Dermis microvascular lymphatic vessel endothelial cell (primary cell): ENCODE data around the gene PLCB1. TPM values are rescaled to one million over a fixed set of nuclear protein-coding genes. Genes with fewer than 3 reads are reported as not detected.
A peak's percentile ranks its signal among the peaks of the same experiment; 100 is the strongest.
"Not testable (repeated sequence)": the region's sequence is repeated elsewhere in the genome, so short reads cannot be mapped to it uniquely, and the experiment has no call there.

Experiments
- DNase-seq, 2 donors: peaks; one replicate each; pipeline versions ENCODE4 v3.0.0 to v3.0.0-alpha.2; 2010; ENCODE audit warnings: low read depth in 2 of 2
- total RNA-seq: library from RNA; depleted of rRNA; stranded (reverse); fragments of >200 nt; gene quantifications from 2 replicates; pipeline ENCODE4 v1.2.1, GENCODE V29; 2014

PLCB1 gene
- total RNA-seq, 1 donor from 2014 or later = 13.1 TPM

DNA sequence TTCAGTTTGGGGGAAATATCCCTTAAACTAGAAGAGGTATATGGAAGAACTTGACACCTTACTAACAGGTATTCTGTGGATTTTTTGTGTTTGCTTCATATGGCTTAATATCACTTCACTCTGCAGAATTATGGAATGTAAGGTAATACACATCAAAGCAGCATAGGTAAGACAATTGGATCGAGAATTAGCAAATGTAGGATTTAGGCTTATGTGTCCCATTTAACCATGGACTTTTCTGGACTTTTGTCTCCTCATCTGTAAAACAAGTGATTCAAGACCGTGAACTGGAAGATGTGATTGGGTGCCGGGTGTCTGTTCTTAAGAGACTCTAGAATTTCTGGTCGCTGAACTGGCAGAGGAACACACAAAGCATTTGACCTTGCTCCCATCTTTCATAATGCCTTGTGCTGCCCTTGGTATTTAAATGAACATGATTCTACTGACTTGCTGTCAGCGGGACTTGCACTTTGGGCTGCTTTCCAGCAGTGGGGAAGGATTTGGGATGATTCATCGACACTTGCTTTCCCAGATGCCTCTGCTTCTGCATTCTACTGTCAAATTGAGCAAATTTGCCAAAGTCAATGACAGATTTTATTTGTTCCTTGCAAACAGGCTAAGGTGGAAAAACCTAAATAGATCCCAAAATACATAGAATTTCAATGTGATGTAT lies 199.8 kb downstream of the PLCB1 start:
- DNase-seq = no peak

GRCh38 chr20:8334641-8335040 lies 202.6 kb downstream of the PLCB1 start:
- DNase-seq = no peak

DNA sequence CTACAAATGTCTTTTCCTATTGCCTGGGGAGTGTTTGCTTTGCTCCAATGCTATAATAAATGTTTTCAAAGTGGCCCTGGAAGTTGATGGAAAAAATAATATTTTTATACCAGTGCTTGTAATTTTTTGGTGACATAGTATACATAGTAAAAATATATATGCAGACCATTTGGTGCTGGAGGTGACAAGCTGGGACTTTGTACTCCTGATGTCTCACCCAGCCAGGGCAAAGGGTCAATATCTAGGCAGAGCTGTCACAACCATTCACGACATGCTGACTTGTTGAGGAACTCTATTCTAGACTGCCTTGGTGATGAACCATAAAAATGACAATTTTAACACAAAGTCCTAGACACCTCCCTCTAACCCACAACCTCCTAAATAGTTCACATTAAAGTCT lies 203.0 kb downstream of the PLCB1 start:
- DNase-seq = no peak

GRCh38 chr20:8335495-8336195 lies 203.6 kb downstream of the PLCB1 start:
- no peak for DNase-seq

GRCh38 chr20:8339349-8339748 lies 207.3 kb downstream of the PLCB1 start:
- peak in 1 of 2 donors; percentile 2 for DNase-seq

GRCh38 chr20:8342391-8342790 lies 210.3 kb downstream of the PLCB1 start:
- DNase-seq = no peak

DNA sequence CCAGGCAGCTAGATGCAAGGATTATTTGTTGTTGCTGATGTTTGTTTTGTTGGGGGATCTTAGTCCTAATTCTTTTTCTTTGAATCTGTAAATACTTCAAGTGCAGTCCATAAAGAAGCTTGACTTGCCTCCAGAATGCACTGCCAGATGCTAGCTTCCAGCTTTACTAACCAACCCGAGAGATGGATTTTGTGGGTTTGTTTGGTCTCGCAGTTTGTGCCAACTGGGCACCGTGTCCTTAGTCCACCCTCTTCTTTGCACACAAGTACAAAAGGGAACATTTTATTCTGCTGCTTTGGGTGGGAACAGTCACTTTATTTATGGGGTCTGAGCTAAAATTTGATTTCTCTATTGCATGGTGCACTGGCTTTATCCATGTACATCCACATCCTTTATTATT lies 212.0 kb downstream of the PLCB1 start:
- no peak for DNase-seq

DNA sequence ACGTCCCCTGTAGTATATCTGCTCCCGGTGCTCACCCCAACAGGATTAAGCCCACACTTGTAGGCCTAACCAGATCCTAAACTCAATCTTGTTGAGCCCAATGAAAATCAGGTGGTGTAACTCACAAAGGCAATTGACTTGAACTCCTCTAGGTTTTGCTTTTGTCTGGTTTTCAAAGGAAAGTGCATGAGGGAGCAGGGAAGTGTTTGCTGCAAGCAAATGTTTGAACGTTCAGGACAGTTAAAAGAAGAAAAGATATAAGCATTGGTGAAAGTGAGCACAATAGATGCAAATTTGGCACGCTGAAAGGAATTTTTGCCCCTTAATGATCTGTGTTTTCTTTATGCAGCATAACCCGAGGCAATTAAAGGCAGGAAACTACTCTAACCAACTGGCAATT lies 212.6 kb downstream of the PLCB1 start:
- no peak for DNase-seq

- no peak for DNase-seq
These were observed 214.7 kb downstream of the PLCB1 start for GRCh38 chr20:8346700-8347270.

- not testable (repeated sequence) for DNase-seq
These were observed 218.2 kb downstream of the PLCB1 start for GRCh38 chr20:8350225-8350624.

- no peak for DNase-seq
These were observed 220.4 kb downstream of the PLCB1 start for GRCh38 chr20:8352486-8352885.

DNA sequence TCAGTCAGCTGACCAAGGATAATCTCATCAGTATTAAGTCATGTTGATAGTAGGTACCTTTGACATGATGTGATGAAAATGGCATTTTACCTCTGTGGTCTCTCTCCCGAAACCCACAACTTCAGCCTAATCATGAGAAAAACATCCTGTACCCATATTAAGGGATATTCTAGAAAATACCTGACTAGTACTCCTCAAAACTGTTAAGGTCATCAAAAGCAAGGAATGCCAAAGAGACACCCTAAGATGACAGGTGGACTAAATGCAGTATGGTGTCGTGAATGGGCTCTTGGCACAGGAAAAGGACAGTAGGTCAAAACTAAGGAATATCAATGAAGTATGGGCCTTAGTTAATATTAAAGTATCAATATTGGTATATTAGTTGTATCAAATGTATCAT lies 221.4 kb downstream of the PLCB1 start:
- DNase-seq = no peak

GRCh38 chr20:8355453-8355852 lies 223.4 kb downstream of the PLCB1 start:
- no peak for DNase-seq

DNA sequence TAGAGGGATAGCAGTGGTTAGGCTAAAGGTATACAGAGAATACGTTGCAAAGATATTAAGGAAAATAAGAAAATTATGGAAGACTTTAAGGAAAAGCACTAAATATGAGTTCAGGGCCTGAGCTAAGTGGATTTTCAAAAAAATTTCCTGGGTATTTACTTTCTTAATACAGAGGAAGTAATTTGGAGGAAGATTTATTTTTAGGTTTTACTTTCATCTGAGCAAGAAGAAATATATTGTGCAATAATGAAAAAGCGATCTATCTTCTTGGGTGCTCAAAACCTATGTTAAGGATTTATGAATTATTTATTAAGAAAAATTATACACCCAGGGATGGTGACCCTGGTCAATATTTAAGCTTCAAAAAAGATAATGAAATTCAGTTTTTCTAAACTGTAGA lies 224.7 kb downstream of the PLCB1 start:
- DNase-seq = no peak

DNA sequence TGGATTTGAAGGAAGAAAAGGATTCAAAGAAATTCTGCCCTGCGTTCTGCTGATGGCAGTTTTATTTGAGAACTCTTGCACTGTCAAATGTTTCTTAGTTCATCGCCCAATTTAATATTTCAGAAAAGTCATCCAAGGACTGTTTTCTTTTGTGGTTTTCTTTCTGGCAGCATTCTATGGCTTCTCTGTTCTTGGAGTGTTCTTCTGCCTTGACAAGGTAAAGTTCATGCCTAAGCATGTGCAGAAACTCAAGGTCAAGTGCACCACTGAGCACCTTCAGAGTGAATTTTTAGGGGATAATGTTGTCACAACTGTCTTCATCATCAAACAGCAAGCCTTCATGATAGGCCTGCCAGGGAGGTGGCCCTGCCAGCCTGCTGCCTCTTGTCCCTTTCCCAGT lies 225.6 kb downstream of the PLCB1 start:
- DNase-seq = no peak

GRCh38 chr20:8360035-8360434 lies 228.0 kb downstream of the PLCB1 start:
- DNase-seq = no peak

GRCh38 chr20:8361006-8361652 lies 229.1 kb downstream of the PLCB1 start:
- no peak for DNase-seq

GRCh38 chr20:8361779-8362178 lies 229.7 kb downstream of the PLCB1 start:
- DNase-seq = no peak

DNA sequence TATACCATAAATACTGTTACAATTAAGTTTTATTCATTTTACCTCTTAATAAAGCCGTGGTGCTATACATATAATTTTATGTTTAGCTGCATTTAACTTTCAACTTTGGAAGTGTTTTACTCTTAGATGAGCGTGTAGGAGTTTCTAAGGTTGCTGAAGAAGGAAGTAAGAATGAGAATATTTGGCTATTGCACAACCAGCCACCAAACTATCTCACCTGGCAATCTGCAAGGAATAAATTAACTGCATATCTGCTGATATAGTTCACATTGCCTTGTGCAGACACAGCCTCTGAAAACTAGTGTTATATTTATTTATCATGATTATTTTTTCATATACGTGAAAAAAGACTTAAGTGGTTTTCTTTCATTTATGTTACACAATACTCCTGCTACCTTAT lies 230.4 kb downstream of the PLCB1 start:
- DNase-seq = no peak

- no peak for DNase-seq
These were observed 232.1 kb downstream of the PLCB1 start for GRCh38 chr20:8363970-8364733.

DNA sequence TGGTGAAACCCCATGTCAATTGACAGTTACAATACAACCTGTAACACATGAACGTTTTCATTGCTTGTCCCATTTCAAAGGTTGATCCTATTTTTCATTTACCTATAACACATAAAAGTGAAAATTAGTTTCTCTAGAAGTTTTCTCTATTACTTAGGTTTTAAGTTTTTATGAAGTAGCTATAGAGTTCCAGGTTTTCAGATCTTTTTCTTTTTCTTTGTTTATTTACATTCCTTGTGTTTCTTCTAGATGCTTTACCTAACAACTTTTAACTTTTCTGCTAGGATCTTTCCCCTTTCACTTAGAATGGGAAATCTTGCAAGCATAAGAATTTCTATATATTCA lies 232.6 kb downstream of the PLCB1 start:
- no peak for DNase-seq

DNA sequence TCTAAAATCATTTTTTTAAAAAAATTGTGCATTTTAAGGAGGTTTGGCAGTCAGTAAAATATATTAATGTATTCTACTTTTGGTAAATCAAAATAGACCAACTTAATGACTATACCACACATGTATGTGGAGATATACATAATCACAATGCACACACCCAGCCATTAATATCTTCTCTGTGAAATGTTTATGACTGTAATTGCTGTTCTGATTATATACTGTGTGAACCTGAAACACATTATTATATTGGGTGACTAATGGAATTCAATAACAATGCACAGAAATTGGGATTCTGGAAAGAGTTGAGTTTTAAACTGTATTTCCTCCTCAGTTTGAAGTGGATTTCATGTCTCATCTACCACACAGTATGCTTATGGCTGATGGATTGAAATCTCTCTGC lies 233.6 kb downstream of the PLCB1 start:
- no peak for DNase-seq
